HAP-1 (cell line): ENCODE results near the gene CLIC4.

Experiments
- DNase-seq, 2 experiments: peaks; one replicate each; pipeline ENCODE4 v3.0.0-alpha.2; 2016 to 2020; ENCODE audit warnings: low spot score in 2 of 2
- H3K27me3 ChIP-seq: fragments of 250-450 bp; sonication (Bioruptor Pico); 2 replicates; pipeline ENCODE4 v1.5.1; 2020; ENCODE audit warnings: low read depth, mild to moderate bottlenecking, moderate library complexity
- H3K36me3 ChIP-seq: fragments of 250-450 bp; sonication (Bioruptor Pico); replicated peaks from 2 replicates; pipeline ENCODE4 v1.5.1; 2020; ENCODE audit warnings: mild to moderate bottlenecking
- H3K4me1 ChIP-seq: fragments of 250-450 bp; sonication (Bioruptor Pico); 2 replicates; pipeline ENCODE4 v1.5.1; 2020; ENCODE audit warnings: mild to moderate bottlenecking
- H3K4me3 ChIP-seq: fragments of 250-450 bp; sonication (Bioruptor Pico); 2 replicates; pipeline ENCODE4 v1.5.1; 2020; ENCODE audit warnings: mild to moderate bottlenecking, moderate library complexity
- H3K9me3 ChIP-seq: fragments of 250-450 bp; sonication (Bioruptor Pico); 2 replicates; pipeline ENCODE4 v1.5.1; 2020; ENCODE audit warnings: mild to moderate bottlenecking, moderate library complexity
- in situ Hi-C: fragments of 300-500 bp; cut with MboI; formaldehyde crosslinking; loops from 3 replicates; pipeline ENCODE4 v1.14.3; 2020; ENCODE audit warnings: low sequenced_read_pairs, inconsistent platforms, mixed read lengths

The CLIC4 gene

GRCh38 chr1:24847995-24848881 is 103.0 kb downstream of the CLIC4 start:
- Histone ChIP-seq H3K36me3 (no peaks in the 10 kb centered on the region), H3K4me1 (peaks cover 13% of the 10 kb centered on the region), H3K27me3 (no peaks in the 10 kb centered on the region), H3K9me3 (no peaks in the 10 kb centered on the region), H3K4me3 (peak overlapping the region; percentile 39)
- in situ Hi-C loops = loop anchor here (10.0 to 25.0 kb wide), 2 partner anchors 357 to 636 kb away; no protein-coding TSS in a partner anchor
- peak; percentile 79 to 94 for DNase-seq

- no peaks in the 10 kb centered on the region for H3K9me3 ChIP-seq
- in situ Hi-C loops = loop anchor here (10.0 to 25.0 kb wide), 2 partner anchors 355 to 637 kb away; no protein-coding TSS in a partner anchor
- DNase-seq = peak in 1 of 2 experiments; percentile 39
- no peaks in the 10 kb centered on the region for H3K27me3 ChIP-seq
- no peaks in the 10 kb centered on the region for H3K36me3 ChIP-seq
- H3K4me3 ChIP-seq = no peak overlapping the region
- peaks cover 9% of the 10 kb centered on the region for H3K4me1 ChIP-seq
Observed at GRCh38 chr1:24849672-24850295, 104.5 kb downstream of the CLIC4 start.

- DNase-seq = no peak
- H3K9me3 ChIP-seq = no peaks in the 10 kb centered on the region
- no peak overlapping the region for H3K4me3 ChIP-seq
- peaks cover 9% of the 10 kb centered on the region for H3K4me1 ChIP-seq
- in situ Hi-C loops = no loop called here
- no peaks in the 10 kb centered on the region for H3K36me3 ChIP-seq
- no peaks in the 10 kb centered on the region for H3K27me3 ChIP-seq
Observed at GRCh38 chr1:24850328-24850920, 105.2 kb downstream of the CLIC4 start.

GRCh38 chr1:24853649-24854048 is 108.4 kb downstream of the CLIC4 start:
- no peaks in the 10 kb centered on the region for H3K36me3 ChIP-seq
- no peak overlapping the region for H3K4me3 ChIP-seq
- in situ Hi-C loops = no loop called here
- no peaks in the 10 kb centered on the region for H3K9me3 ChIP-seq
- peaks cover 9% of the 10 kb centered on the region for H3K4me1 ChIP-seq
- DNase-seq = no peak
- no peaks in the 10 kb centered on the region for H3K27me3 ChIP-seq

- no peaks in the 10 kb centered on the region for H3K36me3 ChIP-seq
- DNase-seq = no peak
- no peaks in the 10 kb centered on the region for H3K27me3 ChIP-seq
- in situ Hi-C loops = loop anchor here (5.0 kb wide), 1 partner anchor 247 kb away; no protein-coding TSS in a partner anchor
- H3K4me3 ChIP-seq = no peak overlapping the region
- no peaks in the 10 kb centered on the region for H3K9me3 ChIP-seq
- H3K4me1 ChIP-seq = peaks cover 5% of the 10 kb centered on the region
Observed at GRCh38 chr1:24855474-24855873, 110.2 kb downstream of the CLIC4 start.

GRCh38 chr1:24856787-24857506 is 111.7 kb downstream of the CLIC4 start:
- Histone ChIP-seq H3K9me3 (no peaks in the 10 kb centered on the region), H3K27me3 (no peaks in the 10 kb centered on the region), H3K4me3 (no peak overlapping the region), H3K4me1 (peaks cover 2% of the 10 kb centered on the region), H3K36me3 (no peaks in the 10 kb centered on the region)
- DNase-seq = no peak
- in situ Hi-C loops = loop anchor here (5.0 kb wide), 1 partner anchor 245 kb away; no protein-coding TSS in a partner anchor

- no peaks in the 10 kb centered on the region for H3K9me3 ChIP-seq
- no peaks in the 10 kb centered on the region for H3K4me1 ChIP-seq
- no peak overlapping the region for H3K4me3 ChIP-seq
- no peak for DNase-seq
- in situ Hi-C loops = loop anchor here (5.0 kb wide), 1 partner anchor 245 kb away; no protein-coding TSS in a partner anchor
- no peaks in the 10 kb centered on the region for H3K36me3 ChIP-seq
- no peaks in the 10 kb centered on the region for H3K27me3 ChIP-seq
Observed at GRCh38 chr1:24857507-24858133, 112.4 kb downstream of the CLIC4 start.

- no peaks in the 10 kb centered on the region for H3K27me3 ChIP-seq
- H3K4me1 ChIP-seq = no peaks in the 10 kb centered on the region
- in situ Hi-C loops = loop anchor here (5.0 kb wide), 1 partner anchor 244 kb away; no protein-coding TSS in a partner anchor
- H3K9me3 ChIP-seq = no peaks in the 10 kb centered on the region
- H3K36me3 ChIP-seq = no peaks in the 10 kb centered on the region
- H3K4me3 ChIP-seq = no peak overlapping the region
- DNase-seq = no peak
Observed at GRCh38 chr1:24858277-24858676, 113.0 kb downstream of the CLIC4 start.

GRCh38 chr1:24859063-24860010 is 114.1 kb downstream of the CLIC4 start:
- Histone ChIP-seq H3K27me3 (no peaks in the 10 kb centered on the region), H3K36me3 (no peaks in the 10 kb centered on the region), H3K4me1 (peaks cover 3% of the 10 kb centered on the region; the same call in 1 of the 2 replicates), H3K4me3 (no peak overlapping the region), H3K9me3 (no peaks in the 10 kb centered on the region)
- in situ Hi-C loops = loop anchor here (5.0 kb wide), 1 partner anchor 243 kb away; no protein-coding TSS in a partner anchor
- DNase-seq = no peak

GRCh38 chr1:24860841-24861240 is 115.6 kb downstream of the CLIC4 start:
- DNase-seq = no peak
- H3K27me3 ChIP-seq = no peaks in the 10 kb centered on the region
- no peaks in the 10 kb centered on the region for H3K36me3 ChIP-seq
- in situ Hi-C loops = no loop called here
- H3K4me3 ChIP-seq = no peak overlapping the region
- H3K4me1 ChIP-seq = peaks cover 4% of the 10 kb centered on the region; the same call in 1 of the 2 replicates
- no peaks in the 10 kb centered on the region for H3K9me3 ChIP-seq

GRCh38 chr1:24861821-24862727 is 116.8 kb downstream of the CLIC4 start:
- no peak overlapping the region for H3K4me3 ChIP-seq
- in situ Hi-C loops = no loop called here
- no peaks in the 10 kb centered on the region for H3K36me3 ChIP-seq
- no peaks in the 10 kb centered on the region for H3K27me3 ChIP-seq
- H3K4me1 ChIP-seq = peaks cover 4% of the 10 kb centered on the region; the same call in 1 of the 2 replicates
- peak in 1 of 2 experiments; percentile 23 for DNase-seq
- no peaks in the 10 kb centered on the region for H3K9me3 ChIP-seq
